ENCODE results near the gene DHDH. TPM values are rescaled to one million over a fixed set of nuclear protein-coding genes. Genes with fewer than 3 reads are reported as not detected.

Gene DHDH
- total RNA-seq, 1 donor from 2014 or later, result 1.4 TPM

GRCh38 chr19:48928164-48929025 lies 5.1 kb upstream of the DHDH start:
- Mint-ChIP-seq H3K4me1 (ENCODE audit: unreplicated experiment) (no peaks in the 10 kb centered on the region), H3K4me3 (no peak overlapping the region), H3K27ac (no peak overlapping the region), H3K9me3 (no peaks in the 10 kb centered on the region), H3K27me3 (peaks cover 4% of the 10 kb centered on the region), H3K36me3 (no peaks in the 10 kb centered on the region)
- TF ChIP-seq, protein P1, sequence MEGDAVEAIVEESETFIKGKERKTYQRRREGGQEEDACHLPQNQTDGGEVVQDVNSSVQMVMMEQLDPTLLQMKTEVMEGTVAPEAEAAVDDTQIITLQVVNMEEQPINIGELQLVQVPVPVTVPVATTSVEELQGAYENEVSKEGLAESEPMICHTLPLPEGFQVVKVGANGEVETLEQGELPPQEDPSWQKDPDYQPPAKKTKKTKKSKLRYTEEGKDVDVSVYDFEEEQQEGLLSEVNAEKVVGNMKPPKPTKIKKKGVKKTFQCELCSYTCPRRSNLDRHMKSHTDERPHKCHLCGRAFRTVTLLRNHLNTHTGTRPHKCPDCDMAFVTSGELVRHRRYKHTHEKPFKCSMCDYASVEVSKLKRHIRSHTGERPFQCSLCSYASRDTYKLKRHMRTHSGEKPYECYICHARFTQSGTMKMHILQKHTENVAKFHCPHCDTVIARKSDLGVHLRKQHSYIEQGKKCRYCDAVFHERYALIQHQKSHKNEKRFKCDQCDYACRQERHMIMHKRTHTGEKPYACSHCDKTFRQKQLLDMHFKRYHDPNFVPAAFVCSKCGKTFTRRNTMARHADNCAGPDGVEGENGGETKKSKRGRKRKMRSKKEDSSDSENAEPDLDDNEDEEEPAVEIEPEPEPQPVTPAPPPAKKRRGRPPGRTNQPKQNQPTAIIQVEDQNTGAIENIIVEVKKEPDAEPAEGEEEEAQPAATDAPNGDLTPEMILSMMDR (conservative IDR thresholded peaks at IDR 0.05), result no peak
- no peak for DNase-seq (ENCODE audit: extremely low spot score, unreplicated experiment)

DNA sequence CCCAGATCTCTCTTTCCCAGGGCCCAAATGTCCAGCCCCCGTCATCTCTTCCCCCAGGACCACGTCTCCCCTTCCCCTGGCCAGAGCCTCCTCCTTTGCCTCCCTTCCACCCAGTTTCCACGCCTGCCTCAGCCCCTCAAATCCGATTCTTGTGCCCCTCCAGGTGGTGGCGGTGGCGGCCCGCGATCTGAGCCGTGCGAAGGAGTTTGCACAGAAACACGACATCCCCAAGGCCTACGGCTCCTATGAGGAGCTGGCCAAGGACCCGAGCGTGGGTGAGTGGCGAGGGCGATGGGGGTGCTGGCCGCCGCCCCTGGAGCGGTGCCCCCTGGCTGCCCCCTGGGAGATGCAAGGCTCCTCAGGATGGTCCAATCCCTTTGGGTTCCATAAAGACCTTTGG lies 1.3 kb downstream of the DHDH start:
- H3K36me3 Mint-ChIP-seq, result peaks cover 3% of the 10 kb centered on the region
- no peak for DNase-seq (ENCODE audit: extremely low spot score, unreplicated experiment)
- H3K4me1 Mint-ChIP-seq (ENCODE audit: unreplicated experiment), result peaks cover 6% of the 10 kb centered on the region
- peaks cover 7% of the 10 kb centered on the region for H3K27me3 Mint-ChIP-seq
- no peak overlapping the region for H3K4me3 Mint-ChIP-seq
- no peaks in the 10 kb centered on the region for H3K9me3 Mint-ChIP-seq
- H3K27ac Mint-ChIP-seq, result no peak overlapping the region
- TF ChIP-seq, protein P1 (conservative IDR thresholded peaks at IDR 0.05), result no peak

- no peaks in the 10 kb centered on the region for H3K9me3 Mint-ChIP-seq
- no peak overlapping the region for H3K27ac Mint-ChIP-seq
- peaks cover 6% of the 10 kb centered on the region for H3K4me1 Mint-ChIP-seq (ENCODE audit: unreplicated experiment)
- no peak overlapping the region for H3K4me3 Mint-ChIP-seq
- no peak for DNase-seq (ENCODE audit: extremely low spot score, unreplicated experiment)
- peaks cover 3% of the 10 kb centered on the region for H3K36me3 Mint-ChIP-seq
- peaks cover 7% of the 10 kb centered on the region for H3K27me3 Mint-ChIP-seq
- TF ChIP-seq, protein P1 (conservative IDR thresholded peaks at IDR 0.05), result no peak
These were observed 2.4 kb downstream of the DHDH start for GRCh38 chr19:48935864-48936263.

DNA sequence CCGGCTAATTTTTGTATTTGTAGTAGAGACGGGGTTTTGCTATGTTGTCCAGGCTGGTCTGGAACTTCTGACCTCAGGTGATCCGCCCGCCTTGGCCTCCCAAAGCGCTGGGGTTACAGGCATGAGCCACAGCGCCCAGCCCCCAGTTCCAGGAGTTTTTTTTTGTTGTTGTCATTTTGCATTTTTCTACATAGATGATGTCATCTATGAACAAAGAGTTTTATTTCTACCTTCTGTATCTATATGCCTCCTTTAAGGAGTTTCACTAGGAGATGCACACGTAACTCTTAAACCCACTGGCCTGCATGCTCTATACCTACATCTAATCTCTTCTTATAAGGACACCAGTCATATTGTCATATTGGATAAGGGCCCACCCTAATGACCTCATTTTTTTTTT lies 4.8 kb downstream of the DHDH start:
- H3K36me3 Mint-ChIP-seq, result peaks cover 3% of the 10 kb centered on the region
- H3K4me3 Mint-ChIP-seq, result no peak overlapping the region

GRCh38 chr19:48940902-48941301 lies 7.4 kb downstream of the DHDH start:
- Mint-ChIP-seq H3K27ac (no peak overlapping the region), H3K36me3 (peaks cover 3% of the 10 kb centered on the region), H3K4me1 (ENCODE audit: unreplicated experiment) (no peaks in the 10 kb centered on the region), H3K27me3 (no peaks in the 10 kb centered on the region), H3K4me3 (no peak overlapping the region), H3K9me3 (no peaks in the 10 kb centered on the region)
- DNase-seq (ENCODE audit: extremely low spot score, unreplicated experiment), result no peak
- TF ChIP-seq, protein P1 (conservative IDR thresholded peaks at IDR 0.05), result no peak

More for the DNA sequence above, 4.8 kb downstream of the DHDH start:
- TF ChIP-seq, protein P1 (conservative IDR thresholded peaks at IDR 0.05), result no peak
- peaks cover 6% of the 10 kb centered on the region for H3K4me1 Mint-ChIP-seq (ENCODE audit: unreplicated experiment)
- no peak overlapping the region for H3K27ac Mint-ChIP-seq
- no peak for DNase-seq (ENCODE audit: extremely low spot score, unreplicated experiment)
- H3K27me3 Mint-ChIP-seq, result peaks cover 5% of the 10 kb centered on the region
- no peaks in the 10 kb centered on the region for H3K9me3 Mint-ChIP-seq
